Measurements from ENCODE around the gene ETS2.

The ETS2 gene

GRCh38 chr21:38800046-38800758 lies 5.5 kb upstream of the ETS2 start:
- H3K4me3 ChIP-seq (ENCODE audit: low read depth, low read length) = no peak overlapping the region
- TF ChIP-seq CTCF (IDR thresholded peaks at IDR 0.05; ENCODE audit: borderline replicate concordance, insufficient read depth, low read depth, low read length) = no peak

- TF ChIP-seq CTCF (IDR thresholded peaks at IDR 0.05; ENCODE audit: borderline replicate concordance, insufficient read depth, low read depth, low read length) = no peak
- H3K4me3 ChIP-seq (ENCODE audit: low read depth, low read length) = no peak overlapping the region
Observed at GRCh38 chr21:38800924-38801744, 4.6 kb upstream of the ETS2 start.

GRCh38 chr21:38802050-38803026 lies 3.4 kb upstream of the ETS2 start:
- TF ChIP-seq CTCF (IDR thresholded peaks at IDR 0.05; ENCODE audit: borderline replicate concordance, insufficient read depth, low read depth, low read length) = no peak
- H3K4me3 ChIP-seq (ENCODE audit: low read depth, low read length) = no peak overlapping the region

GRCh38 chr21:38803075-38803660 lies 2.6 kb upstream of the ETS2 start:
- no peak for TF ChIP-seq CTCF (IDR thresholded peaks at IDR 0.05; ENCODE audit: borderline replicate concordance, insufficient read depth, low read depth, low read length)
- H3K4me3 ChIP-seq (ENCODE audit: low read depth, low read length) = no peak overlapping the region

GRCh38 chr21:38804030-38804788 lies 1.5 kb upstream of the ETS2 start:
- TF ChIP-seq CTCF (IDR thresholded peaks at IDR 0.05; ENCODE audit: borderline replicate concordance, insufficient read depth, low read depth, low read length) = peak; percentile 47
- no peak overlapping the region for H3K4me3 ChIP-seq (ENCODE audit: low read depth, low read length)

- peak; percentile 38 for TF ChIP-seq CTCF (IDR thresholded peaks at IDR 0.05; ENCODE audit: borderline replicate concordance, insufficient read depth, low read depth, low read length)
- H3K4me3 ChIP-seq (ENCODE audit: low read depth, low read length) = peak overlapping the region; percentile 74
Observed at GRCh38 chr21:38804789-38805327, 871 bp upstream of the ETS2 start.

Data from GM12875 (cell line).